Neural progenitor cell (in vitro differentiated cells): ENCODE measurements around the gene TMEM238.

Experiments
- CTCF ChIP-seq: fragments of 200-600 bp; sonication (generic); IDR thresholded peaks from 2 replicates; pipeline ENCODE4 v1.5.1; 2017; ENCODE audit warnings: antibody characterized with exemption, mild to moderate bottlenecking
- EZH2 ChIP-seq: fragments of 200-600 bp; sonication (generic); IDR thresholded peaks from 2 replicates; pipeline ENCODE4 v1.6.1; 2017; ENCODE audit warnings: antibody characterized with exemption, mild to moderate bottlenecking, moderate library complexity

- no peak for TF ChIP-seq EZH2
- TF ChIP-seq CTCF, result no peak
Observed at GRCh38 chr19:55419103-55419502, 35.0 kb upstream of the TMEM238 start.
